Endodermal cell (in vitro differentiated cells): Measurements from ENCODE around the gene GBF1. TPM values are rescaled to one million over a fixed set of nuclear protein-coding genes. Genes with fewer than 3 reads are reported as not detected.
A peak's percentile ranks its signal among the peaks of the same experiment; 100 is the strongest.

Experiments used
- DNase-seq: peaks from one replicate; pipeline ENCODE4 v3.0.0-alpha.2; 2017
- H3K27ac ChIP-seq: 2 replicates; pipeline ENCODE4 v1.5.1; 2013; ENCODE audit warnings: mild to moderate bottlenecking, low read depth, low read length, moderate library complexity
- H3K27me3 ChIP-seq: 2 replicates; pipeline ENCODE4 v1.6.1; 2013; ENCODE audit warnings: mild to moderate bottlenecking, low read length, moderate library complexity; ENCODE audit not compliant: insufficient read depth, control insufficient read depth, poor library complexity, severe bottlenecking
- H3K36me3 ChIP-seq: 2 replicates; pipeline ENCODE4 v1.7.0; 2013; ENCODE audit warnings: mild to moderate bottlenecking, low read length, moderate library complexity; ENCODE audit not compliant: control insufficient read depth, insufficient read depth
- H3K4me1 ChIP-seq: one replicate; pipeline ENCODE4 v1.7.0; 2013; ENCODE audit warnings: low read length; ENCODE audit not compliant: control insufficient read depth, insufficient read depth
- H3K4me3 ChIP-seq: 2 replicates; pipeline ENCODE4 v1.5.1; 2013; ENCODE audit warnings: mild to moderate bottlenecking, low read length, moderate library complexity
- H3K9ac ChIP-seq: 2 replicates; pipeline ENCODE4 v1.6.1; 2013; ENCODE audit warnings: mild to moderate bottlenecking, low read length, moderate library complexity; ENCODE audit not compliant: poor library complexity, severe bottlenecking; ENCODE audit errors: extremely low read depth
- H3K9me3 ChIP-seq: 2 replicates; pipeline ENCODE4 v1.6.1; 2013; ENCODE audit warnings: mild to moderate bottlenecking, low read length, moderate library complexity; ENCODE audit not compliant: control insufficient read depth
- H3K27ac Mint-ChIP-seq: 2 replicates; pipeline ENCODE4 v1.8.0; 2020; ENCODE audit warnings: mixed read lengths
- H3K27me3 Mint-ChIP-seq: 2 replicates; pipeline ENCODE4 v1.8.0; 2021; ENCODE audit warnings: mild to moderate bottlenecking, mixed read lengths; ENCODE audit not compliant: insufficient read depth
- H3K36me3 Mint-ChIP-seq: 2 replicates; pipeline ENCODE4 v1.8.0; 2020; ENCODE audit warnings: low read depth, mixed read lengths
- H3K4me1 Mint-ChIP-seq: 2 replicates; pipeline ENCODE4 v1.8.0; 2020; ENCODE audit warnings: mixed read lengths
- H3K4me3 Mint-ChIP-seq: 2 replicates; pipeline ENCODE4 v1.8.0; 2020; ENCODE audit warnings: mild to moderate bottlenecking, moderate library complexity, mixed read lengths
- H3K9me3 Mint-ChIP-seq: 2 replicates; pipeline ENCODE4 v1.8.0; 2020; ENCODE audit warnings: mild to moderate bottlenecking, mixed read lengths
- WGBS, 2 experiments: methylation state at CpG; one replicate each; pipeline versions ENCODE4 v1.1.5 to v1.1.7; 2013; ENCODE audit warnings: missing lambda C conversion rate in 2 of 2, mixed read lengths in 1 of 2; ENCODE audit not compliant: insufficient coverage in 1 of 2, insufficient read length in 1 of 2; 5-methylcytosine and 5-hydroxymethylcytosine counted together
- total RNA-seq, 2 donors: library from RNA; stranded (reverse); fragmentation: NEBNext Ultra II Directional in 1 of 2; extraction: Animal tissue kit (Norgen Biotek cat#: 25700) in 1 of 2; gene quantifications; 2 replicates in 1 of 2; 3 replicates in 1 of 2; pipeline ENCODE4 v1.2.1, GENCODE V29; 2021
- TF ChIP-seq, protein P1 (sequence below): fragments of 200-600 bp; sonication (generic); conservative IDR thresholded peaks from 2 replicates; pipeline ENCODE4 v1.5.0; 2021; ENCODE audit warnings: antibody characterized with exemption, mild to moderate bottlenecking

GBF1 gene
- total RNA-seq, 2 donors from 2014 or later: 31.1 to 31.4 TPM

DNA sequence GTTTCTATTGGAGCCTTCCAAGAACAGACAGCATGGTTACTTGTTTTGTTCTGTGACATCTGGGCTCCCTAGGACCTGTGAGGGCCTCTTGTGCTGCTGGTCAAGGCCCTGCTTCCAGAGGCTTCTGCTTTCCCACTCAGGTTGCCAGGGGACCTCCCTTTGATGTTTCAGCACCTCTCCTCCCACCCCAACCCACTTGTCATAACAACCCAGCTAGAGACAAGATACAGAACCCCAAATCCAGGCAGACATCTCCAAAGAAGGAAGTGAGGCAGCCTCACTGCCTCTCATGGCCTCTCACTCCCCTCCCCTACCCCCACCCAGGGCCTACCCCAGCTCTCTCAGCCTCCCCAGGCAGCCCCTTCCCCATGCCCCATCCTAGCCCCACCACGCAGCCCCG lies 161.5 kb downstream of the GBF1 start:
- H3K36me3 Mint-ChIP-seq: peaks cover 2% of the 10 kb centered on the region
- H3K27me3 Mint-ChIP-seq: peaks cover 59% of the 10 kb centered on the region
- no peak overlapping the region for H3K4me3 Mint-ChIP-seq
- Histone ChIP-seq H3K4me1 (no peaks in the 10 kb centered on the region), H3K4me3 (no peak overlapping the region), H3K36me3 (no peaks in the 10 kb centered on the region), H3K27ac (no peak overlapping the region), H3K9me3 (no peaks in the 10 kb centered on the region), H3K9ac (no peak overlapping the region), H3K27me3 (peaks cover 52% of the 10 kb centered on the region)
- DNase-seq: no peak
- H3K9me3 Mint-ChIP-seq: no peaks in the 10 kb centered on the region
- WGBS, 2 experiments: no CpG with 5 or more reads among the region's 2 CpGs
- TF ChIP-seq, protein P1, sequence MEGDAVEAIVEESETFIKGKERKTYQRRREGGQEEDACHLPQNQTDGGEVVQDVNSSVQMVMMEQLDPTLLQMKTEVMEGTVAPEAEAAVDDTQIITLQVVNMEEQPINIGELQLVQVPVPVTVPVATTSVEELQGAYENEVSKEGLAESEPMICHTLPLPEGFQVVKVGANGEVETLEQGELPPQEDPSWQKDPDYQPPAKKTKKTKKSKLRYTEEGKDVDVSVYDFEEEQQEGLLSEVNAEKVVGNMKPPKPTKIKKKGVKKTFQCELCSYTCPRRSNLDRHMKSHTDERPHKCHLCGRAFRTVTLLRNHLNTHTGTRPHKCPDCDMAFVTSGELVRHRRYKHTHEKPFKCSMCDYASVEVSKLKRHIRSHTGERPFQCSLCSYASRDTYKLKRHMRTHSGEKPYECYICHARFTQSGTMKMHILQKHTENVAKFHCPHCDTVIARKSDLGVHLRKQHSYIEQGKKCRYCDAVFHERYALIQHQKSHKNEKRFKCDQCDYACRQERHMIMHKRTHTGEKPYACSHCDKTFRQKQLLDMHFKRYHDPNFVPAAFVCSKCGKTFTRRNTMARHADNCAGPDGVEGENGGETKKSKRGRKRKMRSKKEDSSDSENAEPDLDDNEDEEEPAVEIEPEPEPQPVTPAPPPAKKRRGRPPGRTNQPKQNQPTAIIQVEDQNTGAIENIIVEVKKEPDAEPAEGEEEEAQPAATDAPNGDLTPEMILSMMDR: no peak
- no peak overlapping the region for H3K27ac Mint-ChIP-seq
- H3K4me1 Mint-ChIP-seq: peaks cover 18% of the 10 kb centered on the region

DNA sequence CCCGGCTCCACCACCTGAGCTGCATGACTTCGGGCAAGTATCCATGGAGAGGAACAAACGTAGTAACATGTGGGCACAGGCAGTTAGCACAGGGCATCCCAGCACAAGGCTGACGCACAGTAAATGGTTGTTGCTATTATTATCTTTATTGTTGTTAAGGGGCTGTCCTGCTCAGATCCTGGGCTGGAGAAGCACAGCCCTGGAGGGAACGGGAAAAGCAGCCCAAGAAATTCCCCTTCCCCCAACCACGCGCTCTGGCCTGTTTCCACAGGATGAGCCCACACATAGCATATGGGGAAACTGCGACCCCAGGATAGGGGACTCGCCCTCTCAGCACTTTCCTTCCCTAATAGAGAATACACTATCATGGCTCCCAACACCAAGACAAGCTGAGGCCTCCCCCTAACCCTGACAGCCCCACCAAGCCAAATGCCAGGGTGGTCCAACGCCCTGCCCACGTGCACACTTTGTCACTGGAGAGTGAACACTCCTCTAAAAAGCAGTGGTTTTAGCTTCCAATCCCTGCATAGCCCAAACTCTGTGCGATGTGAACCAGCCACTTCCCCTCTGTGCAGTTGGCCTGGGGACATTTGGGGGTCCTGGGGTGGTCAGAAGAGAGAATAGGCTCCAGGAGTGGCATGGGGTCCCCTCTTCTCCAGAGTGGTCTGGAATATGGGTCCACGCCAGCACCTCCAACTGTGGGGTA lies 162.2 kb downstream of the GBF1 start:
- TF ChIP-seq, protein P1: no peak
- H3K36me3 Mint-ChIP-seq: no peaks in the 10 kb centered on the region
- Histone ChIP-seq H3K27me3 (peaks cover 59% of the 10 kb centered on the region), H3K9me3 (no peaks in the 10 kb centered on the region), H3K27ac (no peak overlapping the region), H3K9ac (no peak overlapping the region), H3K4me1 (no peaks in the 10 kb centered on the region), H3K36me3 (no peaks in the 10 kb centered on the region), H3K4me3 (no peak overlapping the region)
- peaks cover 18% of the 10 kb centered on the region for H3K4me1 Mint-ChIP-seq
- WGBS, 2 experiments: 85 to 91% methylated on average over 6 to 13 of the region's 13 CpGs
- H3K27ac Mint-ChIP-seq: no peak overlapping the region
- H3K9me3 Mint-ChIP-seq: no peaks in the 10 kb centered on the region
- H3K27me3 Mint-ChIP-seq: peaks cover 66% of the 10 kb centered on the region
- no peak overlapping the region for H3K4me3 Mint-ChIP-seq
- no peak for DNase-seq

DNA sequence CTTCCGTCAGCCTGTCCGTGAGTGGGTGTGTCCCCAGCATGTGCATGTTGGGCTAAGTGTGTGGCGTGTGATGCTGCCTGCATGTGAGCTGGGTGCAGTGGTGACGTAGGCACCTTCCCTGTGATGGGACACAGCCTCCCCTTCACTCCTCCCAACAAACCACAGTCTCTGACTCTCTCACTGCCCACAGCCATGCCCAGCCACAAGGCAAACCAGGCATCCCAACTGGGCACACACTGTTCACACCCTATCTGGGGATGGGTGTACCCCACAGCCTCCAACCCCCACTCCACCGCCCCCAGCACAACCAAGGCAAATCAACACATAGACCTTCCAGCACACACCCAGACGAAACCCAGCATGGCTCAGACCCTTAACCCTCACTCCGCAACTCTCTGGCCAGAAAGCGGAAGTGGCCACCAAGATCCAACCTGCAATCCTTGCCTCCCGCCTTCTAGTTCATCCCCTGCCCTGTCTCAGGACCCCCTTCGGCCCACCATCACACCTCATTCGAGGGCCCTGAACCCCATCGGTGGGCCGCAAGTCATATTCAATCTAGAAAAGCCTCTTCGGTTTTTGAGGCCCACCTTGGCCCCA lies 162.9 kb downstream of the GBF1 start:
- Histone ChIP-seq H3K9me3 (no peaks in the 10 kb centered on the region), H3K27me3 (peaks cover 65% of the 10 kb centered on the region), H3K4me3 (peak overlapping the region; percentile 62), H3K36me3 (no peaks in the 10 kb centered on the region), H3K4me1 (no peaks in the 10 kb centered on the region), H3K9ac (no peak overlapping the region), H3K27ac (no peak overlapping the region)
- DNase-seq: no peak
- Mint-ChIP-seq H3K4me1 (peaks cover 18% of the 10 kb centered on the region), H3K9me3 (no peaks in the 10 kb centered on the region), H3K27me3 (peaks cover 73% of the 10 kb centered on the region), H3K27ac (no peak overlapping the region), H3K36me3 (no peaks in the 10 kb centered on the region), H3K4me3 (peak overlapping the region; percentile 53)
- 79 to 85% methylated on average over 10 to 14 of the region's 14 CpGs for WGBS, 2 experiments
- TF ChIP-seq, protein P1: no peak
